RWPE2 (cell line): ENCODE results near the gene TBC1D14.

Source experiments
- ATAC-seq: fragments of 200-7000 bp; cut with Tn5 transposase; 3 replicates; pipeline ENCODE4 v1.9.1; 2021; ENCODE audit warnings: low read depth
- DNase-seq: peaks from one replicate; pipeline ENCODE4 v3.0.0-alpha.2; 2020; ENCODE audit warnings: low spot score
- H3K27ac ChIP-seq: fragments of 450-650 bp; 2 replicates; pipeline ENCODE4 v1.5.1; 2017; ENCODE audit warnings: mild to moderate bottlenecking; ENCODE audit not compliant: poor library complexity, severe bottlenecking
- H3K27me3 ChIP-seq: fragments of 250-450 bp; sonication (Bioruptor Pico); 2 replicates; pipeline ENCODE4 v1.5.1; 2021; ENCODE audit warnings: mild to moderate bottlenecking, moderate library complexity; ENCODE audit not compliant: insufficient read depth, poor library complexity, severe bottlenecking
- H3K36me3 ChIP-seq: fragments of 250-450 bp; sonication (Bioruptor Pico); 2 replicates; pipeline ENCODE4 v1.5.1; 2020; ENCODE audit warnings: low read depth, mild to moderate bottlenecking, moderate library complexity
- H3K4me1 ChIP-seq: fragments of 250-450 bp; sonication (Bioruptor Pico); 2 replicates; pipeline ENCODE4 v1.5.1; 2021; ENCODE audit warnings: mild to moderate bottlenecking, moderate library complexity; ENCODE audit not compliant: insufficient read depth, poor library complexity, severe bottlenecking
- H3K4me3 ChIP-seq: fragments of 250-450 bp; sonication (Bioruptor Pico); 2 replicates; pipeline ENCODE4 v1.5.1; 2021; ENCODE audit warnings: mild to moderate bottlenecking, moderate library complexity; ENCODE audit not compliant: severe bottlenecking
- H3K9me3 ChIP-seq: fragments of 250-450 bp; sonication (Bioruptor Pico); 2 replicates; pipeline ENCODE4 v1.5.1; 2021; ENCODE audit warnings: mild to moderate bottlenecking, moderate library complexity; ENCODE audit not compliant: severe bottlenecking
- TF ChIP-seq, protein P1 (sequence below): fragments of 450-650 bp; IDR thresholded peaks from one replicate; pipeline ENCODE4 v1.5.1; 2017; ENCODE audit warnings: mild to moderate bottlenecking, moderate library complexity; ENCODE audit not compliant: poor library complexity, severe bottlenecking

TBC1D14 gene

GRCh38 chr4:6923507-6923906 is 13.9 kb downstream of the TBC1D14 start:
- TF ChIP-seq, protein P1, sequence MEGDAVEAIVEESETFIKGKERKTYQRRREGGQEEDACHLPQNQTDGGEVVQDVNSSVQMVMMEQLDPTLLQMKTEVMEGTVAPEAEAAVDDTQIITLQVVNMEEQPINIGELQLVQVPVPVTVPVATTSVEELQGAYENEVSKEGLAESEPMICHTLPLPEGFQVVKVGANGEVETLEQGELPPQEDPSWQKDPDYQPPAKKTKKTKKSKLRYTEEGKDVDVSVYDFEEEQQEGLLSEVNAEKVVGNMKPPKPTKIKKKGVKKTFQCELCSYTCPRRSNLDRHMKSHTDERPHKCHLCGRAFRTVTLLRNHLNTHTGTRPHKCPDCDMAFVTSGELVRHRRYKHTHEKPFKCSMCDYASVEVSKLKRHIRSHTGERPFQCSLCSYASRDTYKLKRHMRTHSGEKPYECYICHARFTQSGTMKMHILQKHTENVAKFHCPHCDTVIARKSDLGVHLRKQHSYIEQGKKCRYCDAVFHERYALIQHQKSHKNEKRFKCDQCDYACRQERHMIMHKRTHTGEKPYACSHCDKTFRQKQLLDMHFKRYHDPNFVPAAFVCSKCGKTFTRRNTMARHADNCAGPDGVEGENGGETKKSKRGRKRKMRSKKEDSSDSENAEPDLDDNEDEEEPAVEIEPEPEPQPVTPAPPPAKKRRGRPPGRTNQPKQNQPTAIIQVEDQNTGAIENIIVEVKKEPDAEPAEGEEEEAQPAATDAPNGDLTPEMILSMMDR: no peak
- H3K27me3 ChIP-seq: no peaks in the 10 kb centered on the region
- H3K4me1 ChIP-seq: no peaks in the 10 kb centered on the region
- no peak overlapping the region for H3K4me3 ChIP-seq
- peaks cover 9% of the 10 kb centered on the region; the same call in 1 of the 2 replicates for H3K36me3 ChIP-seq
- no peaks in the 10 kb centered on the region for H3K9me3 ChIP-seq
- DNase-seq: no peak
- ATAC-seq: no peak
- no peak overlapping the region for H3K27ac ChIP-seq

GRCh38 chr4:6924361-6924779 is 14.7 kb downstream of the TBC1D14 start:
- Histone ChIP-seq H3K36me3 (peaks cover 9% of the 10 kb centered on the region; the same call in 1 of the 2 replicates), H3K4me3 (no peak overlapping the region), H3K9me3 (no peaks in the 10 kb centered on the region), H3K27ac (no peak overlapping the region), H3K4me1 (no peaks in the 10 kb centered on the region), H3K27me3 (no peaks in the 10 kb centered on the region)
- TF ChIP-seq, protein P1: no peak
- ATAC-seq: no peak
- no peak for DNase-seq

- Histone ChIP-seq H3K36me3 (peaks cover 9% of the 10 kb centered on the region; the same call in 1 of the 2 replicates), H3K4me1 (no peaks in the 10 kb centered on the region), H3K27ac (no peak overlapping the region), H3K27me3 (no peaks in the 10 kb centered on the region), H3K9me3 (no peaks in the 10 kb centered on the region), H3K4me3 (no peak overlapping the region)
- ATAC-seq (no peak), DNase-seq (no peak)
- TF ChIP-seq, protein P1: no peak
Observed at GRCh38 chr4:6925357-6925836, 15.8 kb downstream of the TBC1D14 start.

DNA sequence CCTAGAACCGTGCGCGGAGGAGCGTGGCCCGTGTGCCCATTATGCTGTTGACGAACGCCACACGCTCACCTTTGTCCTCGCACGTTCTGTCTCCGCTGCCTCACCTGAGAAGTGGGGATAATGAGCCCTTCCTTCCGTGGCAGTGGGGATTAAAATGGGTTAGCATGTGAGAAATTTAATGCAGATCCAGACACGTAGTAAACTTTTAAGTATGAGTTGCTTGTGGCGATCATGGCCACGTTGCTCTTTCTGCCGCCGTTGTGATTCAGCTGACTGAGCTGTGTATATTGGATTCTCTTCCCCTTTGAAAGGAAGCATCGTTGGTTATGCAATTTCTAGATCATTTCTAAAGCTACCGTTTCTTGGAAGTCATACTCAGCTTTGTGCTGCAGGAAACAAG is 16.5 kb downstream of the TBC1D14 start:
- Histone ChIP-seq H3K4me3 (no peak overlapping the region), H3K4me1 (no peaks in the 10 kb centered on the region), H3K27ac (no peak overlapping the region), H3K27me3 (no peaks in the 10 kb centered on the region), H3K36me3 (peaks cover 9% of the 10 kb centered on the region; the same call in 1 of the 2 replicates), H3K9me3 (no peaks in the 10 kb centered on the region)
- ATAC-seq (no peak), DNase-seq (no peak)
- TF ChIP-seq, protein P1: no peak

GRCh38 chr4:6926681-6927478 is 17.3 kb downstream of the TBC1D14 start:
- Histone ChIP-seq H3K4me3 (no peak overlapping the region), H3K4me1 (no peaks in the 10 kb centered on the region), H3K36me3 (peaks cover 9% of the 10 kb centered on the region; the same call in 1 of the 2 replicates), H3K27me3 (no peaks in the 10 kb centered on the region), H3K9me3 (no peaks in the 10 kb centered on the region), H3K27ac (no peak overlapping the region)
- DNase-seq (no peak), ATAC-seq (no peak)
- TF ChIP-seq, protein P1: no peak
